GM23338 (cell line): ENCODE data around the gene CHST11. TPM values are rescaled to one million over a fixed set of nuclear protein-coding genes. Genes with fewer than 3 reads are reported as not detected.

Source experiments
- ATAC-seq: fragments of 200-7000 bp; cut with Tn5 transposase; 3 replicates; pipeline ENCODE4 v1.9.1; 2020
- DNase-seq: peaks from one replicate; pipeline ENCODE4 v3.0.0-alpha.2; 2015; ENCODE audit warnings: low spot score
- H2AFZ ChIP-seq: fragments of 200-600 bp; sonication (generic); 2 replicates; pipeline ENCODE4 v1.8.0; 2016; ENCODE audit warnings: antibody characterized with exemption, mild to moderate bottlenecking, moderate library complexity
- H3F3A ChIP-seq: fragments of 200-600 bp; sonication (generic); replicated peaks from 2 replicates; pipeline ENCODE4 v1.8.0; 2017; ENCODE audit warnings: antibody characterized with exemption, mixed run types, low read depth
- H3K27ac ChIP-seq: fragments of 200-600 bp; sonication (generic); 2 replicates; pipeline ENCODE4 v1.6.1; 2016; ENCODE audit warnings: low read depth
- H3K27me3 ChIP-seq: fragments of 200-600 bp; sonication (generic); 2 replicates; pipeline ENCODE4 v1.8.0; 2016; ENCODE audit warnings: mild to moderate bottlenecking, mixed run types, moderate library complexity; ENCODE audit not compliant: insufficient read depth
- H3K36me3 ChIP-seq: fragments of 200-600 bp; sonication (generic); 2 replicates; pipeline ENCODE4 v1.8.0; 2016; ENCODE audit warnings: mild to moderate bottlenecking; ENCODE audit not compliant: insufficient read depth
- H3K4me1 ChIP-seq: fragments of 200-600 bp; sonication (generic); 2 replicates; pipeline ENCODE4 v1.8.0; 2016; ENCODE audit warnings: mild to moderate bottlenecking, moderate library complexity; ENCODE audit not compliant: insufficient read depth
- H3K4me2 ChIP-seq: fragments of 200-600 bp; sonication (generic); 2 replicates; pipeline ENCODE4 v1.7.1; 2017; ENCODE audit warnings: mixed run types
- H3K4me3 ChIP-seq: fragments of 200-600 bp; sonication (generic); 2 replicates; pipeline ENCODE4 v1.6.1; 2016; ENCODE audit warnings: mixed run types
- H3K79me2 ChIP-seq: fragments of 200-600 bp; sonication (generic); replicated peaks from 2 replicates; pipeline ENCODE4 v1.8.0; 2017; ENCODE audit warnings: mild to moderate bottlenecking; ENCODE audit not compliant: insufficient read depth
- H3K9me2 ChIP-seq: fragments of 200-600 bp; sonication (generic); 2 replicates; pipeline ENCODE4 v1.8.0; 2017; ENCODE audit not compliant: insufficient read depth
- H4K20me1 ChIP-seq: fragments of 200-600 bp; sonication (generic); replicated peaks from 2 replicates; pipeline ENCODE4 v1.8.0; 2017; ENCODE audit warnings: mild to moderate bottlenecking; ENCODE audit not compliant: insufficient read depth
- H3K27ac Mint-ChIP-seq: 2 replicates; pipeline ENCODE4 v1.8.0; 2020; ENCODE audit warnings: inconsistent platforms, mild to moderate bottlenecking, moderate library complexity, mixed read lengths
- H3K27me3 Mint-ChIP-seq: 3 replicates; pipeline ENCODE4 v1.8.0; 2022; ENCODE audit warnings: low read depth, mild to moderate bottlenecking, moderate library complexity, mixed read lengths, inconsistent platforms; ENCODE audit not compliant: insufficient read depth, poor library complexity
- H3K36me3 Mint-ChIP-seq: 3 replicates; pipeline ENCODE4 v1.8.0; 2021; ENCODE audit warnings: low read depth, mild to moderate bottlenecking, inconsistent platforms, moderate library complexity, mixed read lengths
- H3K4me1 Mint-ChIP-seq: 3 replicates; pipeline ENCODE4 v1.8.0; 2020; ENCODE audit warnings: mild to moderate bottlenecking, inconsistent platforms, mixed read lengths
- H3K4me3 Mint-ChIP-seq: 3 replicates; pipeline ENCODE4 v1.8.0; 2021; ENCODE audit warnings: moderate library complexity, mild to moderate bottlenecking, inconsistent platforms, mixed read lengths
- H3K9me3 Mint-ChIP-seq: 3 replicates; pipeline ENCODE4 v1.8.0; 2020; ENCODE audit warnings: moderate library complexity, mild to moderate bottlenecking, inconsistent platforms, mixed read lengths
- CREB1 ChIP-seq: fragments of 250-450 bp; sonication (Bioruptor Pico); IDR thresholded peaks from 2 replicates; pipeline ENCODE4 v1.5.0; 2020; ENCODE audit warnings: low read depth, mild to moderate bottlenecking, moderate library complexity
- EZH2 ChIP-seq: fragments of 200-600 bp; sonication (generic); IDR thresholded peaks from one replicate; pipeline ENCODE4 v1.8.0; 2017; ENCODE audit warnings: antibody characterized with exemption, mild to moderate bottlenecking, low read depth; ENCODE audit not compliant: unreplicated experiment
- EZH2phosphoT487 ChIP-seq: fragments of 200-600 bp; sonication (generic); IDR thresholded peaks from one replicate; pipeline ENCODE4 v1.8.1; 2018; ENCODE audit warnings: antibody characterized with exemption; ENCODE audit not compliant: unreplicated experiment
- JUNB ChIP-seq: IDR thresholded peaks from one replicate; pipeline ENCODE4 v1.6.1; 2016; ENCODE audit warnings: antibody characterized with exemption; ENCODE audit not compliant: unreplicated experiment
- STAT1 ChIP-seq: IDR thresholded peaks from one replicate; pipeline ENCODE4 v1.6.1; 2016; ENCODE audit warnings: antibody characterized with exemption; ENCODE audit not compliant: unreplicated experiment
- ZNF114 ChIP-seq: fragments of 250-450 bp; sonication (Bioruptor Pico); IDR thresholded peaks from 2 replicates; pipeline ENCODE4 v1.5.0; 2020; ENCODE audit warnings: mild to moderate bottlenecking, moderate library complexity
- ZNF331 ChIP-seq: fragments of 250-450 bp; sonication (Bioruptor Pico); IDR thresholded peaks from 2 replicates; pipeline ENCODE4 v1.5.0; 2020; ENCODE audit warnings: low read depth, mild to moderate bottlenecking, moderate library complexity
- ZNF462 ChIP-seq: fragments of 250-450 bp; sonication (Bioruptor Pico); IDR thresholded peaks from 2 replicates; pipeline ENCODE4 v1.5.0; 2020; ENCODE audit warnings: mild to moderate bottlenecking, moderate library complexity
- polyA plus RNA-seq: library from polyadenylated mRNA; unstranded; fragments of >200 nt; fragmentation: Nextera tagmentation; extraction: Ambion mirVana; gene quantifications from 2 replicates; pipeline ENCODE4 v1.2.1, GENCODE V29; 2016
- total RNA-seq: library from RNA; depleted of rRNA; stranded (reverse); fragments of >200 nt; shearing (Covaris generic); gene quantifications from 2 replicates; pipeline ENCODE4 v1.2.3, GENCODE V29; 2014
- TF ChIP-seq, protein P1 (sequence below): IDR thresholded peaks from one replicate; pipeline ENCODE4 v1.6.1; 2018; ENCODE audit warnings: antibody characterized with exemption; ENCODE audit not compliant: unreplicated experiment
- TF ChIP-seq, protein P2 (sequence below): IDR thresholded peaks from 2 replicates; pipeline ENCODE4 v1.6.1; 2016; ENCODE audit warnings: antibody characterized with exemption
- TF ChIP-seq, protein P3 (sequence below), 2 experiments: fragments of 200-600 bp in 1 of 2; sonication (generic) in 1 of 2; conservative IDR thresholded peaks; 2 replicates each; pipeline versions ENCODE4 v1.5.1 to v1.6.1; 2016 to 2017; ENCODE audit warnings: antibody characterized with exemption in 2 of 2, low read depth in 2 of 2, mild to moderate bottlenecking in 2 of 2, moderate library complexity in 1 of 2

The CHST11 gene
- total and polyA plus RNA-seq, 2 experiments from 2014 or later, result 7.7 to 25.7 TPM

- H3K9me3 Mint-ChIP-seq, result no peaks in the 10 kb centered on the region
- H3K27ac ChIP-seq, result no peak overlapping the region
- peaks cover 12% of the 10 kb centered on the region for H3K4me1 ChIP-seq
- H3K4me3 Mint-ChIP-seq, result no peak overlapping the region
- H3K79me2 ChIP-seq, result no peaks in the 10 kb centered on the region
- no peaks in the 10 kb centered on the region for H4K20me1 ChIP-seq
- TF ChIP-seq EZH2, result no peak
- TF ChIP-seq, protein P1, sequence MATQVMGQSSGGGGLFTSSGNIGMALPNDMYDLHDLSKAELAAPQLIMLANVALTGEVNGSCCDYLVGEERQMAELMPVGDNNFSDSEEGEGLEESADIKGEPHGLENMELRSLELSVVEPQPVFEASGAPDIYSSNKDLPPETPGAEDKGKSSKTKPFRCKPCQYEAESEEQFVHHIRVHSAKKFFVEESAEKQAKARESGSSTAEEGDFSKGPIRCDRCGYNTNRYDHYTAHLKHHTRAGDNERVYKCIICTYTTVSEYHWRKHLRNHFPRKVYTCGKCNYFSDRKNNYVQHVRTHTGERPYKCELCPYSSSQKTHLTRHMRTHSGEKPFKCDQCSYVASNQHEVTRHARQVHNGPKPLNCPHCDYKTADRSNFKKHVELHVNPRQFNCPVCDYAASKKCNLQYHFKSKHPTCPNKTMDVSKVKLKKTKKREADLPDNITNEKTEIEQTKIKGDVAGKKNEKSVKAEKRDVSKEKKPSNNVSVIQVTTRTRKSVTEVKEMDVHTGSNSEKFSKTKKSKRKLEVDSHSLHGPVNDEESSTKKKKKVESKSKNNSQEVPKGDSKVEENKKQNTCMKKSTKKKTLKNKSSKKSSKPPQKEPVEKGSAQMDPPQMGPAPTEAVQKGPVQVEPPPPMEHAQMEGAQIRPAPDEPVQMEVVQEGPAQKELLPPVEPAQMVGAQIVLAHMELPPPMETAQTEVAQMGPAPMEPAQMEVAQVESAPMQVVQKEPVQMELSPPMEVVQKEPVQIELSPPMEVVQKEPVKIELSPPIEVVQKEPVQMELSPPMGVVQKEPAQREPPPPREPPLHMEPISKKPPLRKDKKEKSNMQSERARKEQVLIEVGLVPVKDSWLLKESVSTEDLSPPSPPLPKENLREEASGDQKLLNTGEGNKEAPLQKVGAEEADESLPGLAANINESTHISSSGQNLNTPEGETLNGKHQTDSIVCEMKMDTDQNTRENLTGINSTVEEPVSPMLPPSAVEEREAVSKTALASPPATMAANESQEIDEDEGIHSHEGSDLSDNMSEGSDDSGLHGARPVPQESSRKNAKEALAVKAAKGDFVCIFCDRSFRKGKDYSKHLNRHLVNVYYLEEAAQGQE, result no peak
- no peak for TF ChIP-seq ZNF331
- no peak for TF ChIP-seq STAT1
- no peak for TF ChIP-seq CREB1 (CRISPR knock-in tag)
- TF ChIP-seq, protein P2, sequence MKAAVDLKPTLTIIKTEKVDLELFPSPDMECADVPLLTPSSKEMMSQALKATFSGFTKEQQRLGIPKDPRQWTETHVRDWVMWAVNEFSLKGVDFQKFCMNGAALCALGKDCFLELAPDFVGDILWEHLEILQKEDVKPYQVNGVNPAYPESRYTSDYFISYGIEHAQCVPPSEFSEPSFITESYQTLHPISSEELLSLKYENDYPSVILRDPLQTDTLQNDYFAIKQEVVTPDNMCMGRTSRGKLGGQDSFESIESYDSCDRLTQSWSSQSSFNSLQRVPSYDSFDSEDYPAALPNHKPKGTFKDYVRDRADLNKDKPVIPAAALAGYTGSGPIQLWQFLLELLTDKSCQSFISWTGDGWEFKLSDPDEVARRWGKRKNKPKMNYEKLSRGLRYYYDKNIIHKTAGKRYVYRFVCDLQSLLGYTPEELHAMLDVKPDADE, result no peak
- TF ChIP-seq, protein P3, sequence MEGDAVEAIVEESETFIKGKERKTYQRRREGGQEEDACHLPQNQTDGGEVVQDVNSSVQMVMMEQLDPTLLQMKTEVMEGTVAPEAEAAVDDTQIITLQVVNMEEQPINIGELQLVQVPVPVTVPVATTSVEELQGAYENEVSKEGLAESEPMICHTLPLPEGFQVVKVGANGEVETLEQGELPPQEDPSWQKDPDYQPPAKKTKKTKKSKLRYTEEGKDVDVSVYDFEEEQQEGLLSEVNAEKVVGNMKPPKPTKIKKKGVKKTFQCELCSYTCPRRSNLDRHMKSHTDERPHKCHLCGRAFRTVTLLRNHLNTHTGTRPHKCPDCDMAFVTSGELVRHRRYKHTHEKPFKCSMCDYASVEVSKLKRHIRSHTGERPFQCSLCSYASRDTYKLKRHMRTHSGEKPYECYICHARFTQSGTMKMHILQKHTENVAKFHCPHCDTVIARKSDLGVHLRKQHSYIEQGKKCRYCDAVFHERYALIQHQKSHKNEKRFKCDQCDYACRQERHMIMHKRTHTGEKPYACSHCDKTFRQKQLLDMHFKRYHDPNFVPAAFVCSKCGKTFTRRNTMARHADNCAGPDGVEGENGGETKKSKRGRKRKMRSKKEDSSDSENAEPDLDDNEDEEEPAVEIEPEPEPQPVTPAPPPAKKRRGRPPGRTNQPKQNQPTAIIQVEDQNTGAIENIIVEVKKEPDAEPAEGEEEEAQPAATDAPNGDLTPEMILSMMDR (conservative IDR thresholded peaks at IDR 0.05; ENCODE audit: low read depth in 2 of 2), result no peak
- no peak for TF ChIP-seq JUNB
- TF ChIP-seq ZNF114 (CRISPR knock-in tag), result no peak
- no peak for TF ChIP-seq EZH2phosphoT487
- no peak for TF ChIP-seq ZNF462 (CRISPR knock-in tag)
- no peak overlapping the region for H3K27ac Mint-ChIP-seq
- no peak for DNase-seq
- H3K36me3 Mint-ChIP-seq, result no peaks in the 10 kb centered on the region
- peaks cover 3% of the 10 kb centered on the region for H3K27me3 Mint-ChIP-seq
- H2AFZ ChIP-seq, result peak overlapping the region; percentile 75; the same call in 1 of the 2 replicates
- H3K9me2 ChIP-seq, result no peaks in the 10 kb centered on the region
- peaks cover 3% of the 10 kb centered on the region; the same call in 1 of the 2 replicates for H3F3A ChIP-seq
- no peak for ATAC-seq
- H3K4me2 ChIP-seq, result no peak overlapping the region
- no peak overlapping the region for H3K4me3 ChIP-seq
- H3K36me3 ChIP-seq, result no peaks in the 10 kb centered on the region
- peaks cover 11% of the 10 kb centered on the region; the same call in 2 of the 3 replicates for H3K4me1 Mint-ChIP-seq
- H3K27me3 ChIP-seq, result no peaks in the 10 kb centered on the region
Observed at GRCh38 chr12:104793285-104793684, 336.5 kb downstream of the CHST11 start.
